Mesenchymal stem cell (in vitro differentiated cells and primary cell): Measurements from ENCODE around the gene NAA60.

Experiments used
- DNase-seq: peaks from one replicate; pipeline ENCODE4 v3.0.0-alpha.2; 2013
- H2AFZ ChIP-seq: one replicate; pipeline ENCODE4 v1.6.1; 2013; ENCODE audit warnings: low read depth, mild to moderate bottlenecking, control low read depth, inconsistent platforms, low read length, moderate library complexity
- H2AK5ac ChIP-seq: 2 replicates; pipeline ENCODE4 v1.6.1; 2013; ENCODE audit warnings: low read length, moderate library complexity, mild to moderate bottlenecking, inconsistent platforms; ENCODE audit not compliant: severe bottlenecking
- H2BK120ac ChIP-seq: one replicate; pipeline ENCODE4 v1.6.1; 2013; ENCODE audit warnings: low read depth, mild to moderate bottlenecking, inconsistent platforms, low read length, moderate library complexity
- H2BK12ac ChIP-seq, 2 experiments: one replicate each; pipeline ENCODE4 v1.6.1; 2013; ENCODE audit warnings: inconsistent platforms in 2 of 2, low read length in 2 of 2, mild to moderate bottlenecking in 2 of 2, moderate library complexity in 2 of 2, control low read depth in 1 of 2
- H2BK15ac ChIP-seq: one replicate; pipeline ENCODE4 v1.6.1; 2013; ENCODE audit warnings: mild to moderate bottlenecking, low read depth, inconsistent platforms; ENCODE audit not compliant: poor library complexity, severe bottlenecking
- H2BK5ac ChIP-seq: 2 replicates; pipeline ENCODE4 v1.6.1; 2013; ENCODE audit warnings: low read depth, mild to moderate bottlenecking, low read length, control low read depth, inconsistent platforms; ENCODE audit not compliant: poor library complexity, severe bottlenecking
- H3K14ac ChIP-seq, 2 experiments: one replicate each; pipeline ENCODE4 v1.6.1; 2013; ENCODE audit warnings: inconsistent platforms in 2 of 2, low read length in 2 of 2, control low read depth in 1 of 2, mild to moderate bottlenecking in 1 of 2, moderate library complexity in 1 of 2
- H3K18ac ChIP-seq, 2 experiments: one replicate each; pipeline ENCODE4 v1.6.1; 2013; ENCODE audit warnings: inconsistent platforms in 2 of 2, low read length in 2 of 2, control low read depth in 1 of 2, low read depth in 1 of 2, mild to moderate bottlenecking in 1 of 2
- H3K23ac ChIP-seq, 2 experiments: one replicate each; pipeline ENCODE4 v1.6.1; 2013; ENCODE audit warnings: inconsistent platforms in 2 of 2, low read length in 2 of 2, mild to moderate bottlenecking in 2 of 2, moderate library complexity in 2 of 2, control low read depth in 1 of 2
- H3K27ac ChIP-seq: 2 replicates; pipeline ENCODE4 v1.5.1; 2013; ENCODE audit warnings: mild to moderate bottlenecking, moderate library complexity, low read length, control low read depth, inconsistent platforms; ENCODE audit not compliant: poor library complexity, severe bottlenecking
- H3K27me3 ChIP-seq, 2 experiments: 2 replicates each; pipeline versions ENCODE4 v1.6.1 to v1.7.0; 2013; ENCODE audit warnings: low read length in 2 of 2, mild to moderate bottlenecking in 2 of 2, moderate library complexity in 2 of 2, control low read depth in 1 of 2, inconsistent platforms in 1 of 2; ENCODE audit not compliant: control insufficient read depth in 1 of 2, insufficient read depth in 1 of 2
- H3K36me3 ChIP-seq, 2 experiments: 2 replicates each; pipeline versions ENCODE4 v1.6.1 to v1.7.0; 2013; ENCODE audit warnings: low read length in 2 of 2, control low read depth in 1 of 2, inconsistent platforms in 1 of 2, low read depth in 1 of 2, mild to moderate bottlenecking in 1 of 2; ENCODE audit not compliant: insufficient read depth in 2 of 2, control insufficient read depth in 1 of 2
- H3K4ac ChIP-seq, 2 experiments: one replicate each; pipeline ENCODE4 v1.6.1; 2013; ENCODE audit warnings: inconsistent platforms in 2 of 2, low read length in 2 of 2, mild to moderate bottlenecking in 2 of 2, moderate library complexity in 2 of 2, control low read depth in 1 of 2, low read depth in 1 of 2
- H3K4me1 ChIP-seq: 2 replicates; pipeline ENCODE4 v1.6.1; 2013; ENCODE audit warnings: low read depth, low read length, control low read depth; ENCODE audit not compliant: control insufficient read depth, insufficient read depth
- H3K4me2 ChIP-seq: 2 replicates; pipeline ENCODE4 v1.6.1; 2013; ENCODE audit warnings: low read length, mild to moderate bottlenecking, inconsistent platforms; ENCODE audit not compliant: poor library complexity, severe bottlenecking
- H3K4me3 ChIP-seq, 2 experiments: 2 replicates each; pipeline versions ENCODE4 v1.5.1 to v1.7.0; 2013; ENCODE audit warnings: low read length in 2 of 2, mild to moderate bottlenecking in 2 of 2, control low read depth in 1 of 2, low read depth in 1 of 2; ENCODE audit not compliant: insufficient read depth in 1 of 2
- H3K79me1 ChIP-seq: replicated peaks from 2 replicates; pipeline ENCODE4 v1.6.1; 2013; ENCODE audit warnings: mild to moderate bottlenecking, control low read depth, low read length, inconsistent platforms; ENCODE audit not compliant: poor library complexity, severe bottlenecking
- H3K9ac ChIP-seq: 2 replicates; pipeline ENCODE4 v1.7.0; 2013; ENCODE audit warnings: mild to moderate bottlenecking, low read length, moderate library complexity
- H3K9me3 ChIP-seq: 2 replicates; pipeline ENCODE4 v1.7.0; 2013; ENCODE audit warnings: mild to moderate bottlenecking, low read length; ENCODE audit not compliant: control insufficient read depth
- H4K8ac ChIP-seq: one replicate; pipeline ENCODE4 v1.6.1; 2013; ENCODE audit warnings: inconsistent platforms, mild to moderate bottlenecking, low read length, moderate library complexity
- H4K91ac ChIP-seq: one replicate; pipeline ENCODE4 v1.6.1; 2013; ENCODE audit warnings: mild to moderate bottlenecking, low read length, inconsistent platforms
- WGBS: methylation state at CpG from one replicate; pipeline ENCODE4 v1.1.7; 2013; ENCODE audit warnings: mixed read lengths; 5-methylcytosine and 5-hydroxymethylcytosine counted together

NAA60 gene

DNA sequence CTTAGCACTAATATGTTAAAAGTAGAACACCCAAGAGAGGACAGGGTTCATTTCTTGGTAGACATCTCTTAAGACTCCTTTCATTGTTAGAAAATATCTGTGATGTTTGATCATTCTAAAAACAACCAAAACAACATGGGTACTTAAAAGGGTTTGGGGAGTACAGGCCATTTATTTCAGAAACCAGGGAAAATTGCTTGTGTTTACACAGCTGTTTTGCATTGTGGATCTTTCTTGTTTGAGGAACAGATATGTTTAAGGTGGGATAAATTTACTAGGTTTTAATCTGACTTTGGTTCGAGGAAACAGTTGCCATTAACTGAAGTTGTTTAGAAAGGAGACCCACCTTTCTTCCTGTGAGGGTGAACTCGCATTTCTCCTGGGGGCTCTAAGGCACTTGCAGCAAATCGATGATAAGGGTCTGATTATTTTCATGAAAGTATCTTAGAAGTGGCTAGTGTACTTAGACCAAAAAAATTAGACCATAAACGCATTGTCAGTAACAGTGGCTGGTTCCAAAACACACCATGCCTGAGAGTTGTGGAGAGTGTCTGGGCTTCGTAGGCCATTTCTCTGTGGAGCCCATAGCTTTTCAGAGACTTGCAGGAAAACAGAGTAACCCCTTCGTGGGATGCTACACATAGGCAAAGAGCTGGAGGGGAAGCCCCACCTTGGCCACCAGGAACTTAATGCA is 75.0 kb downstream of the NAA60 start:
- 91% methylated on average over 6 of the region's 6 CpGs for WGBS
- Histone ChIP-seq H3K14ac (no peak overlapping the region), H3K23ac (no peak overlapping the region), H3K27ac (no peak overlapping the region), H3K4me3 (no peak overlapping the region), H3K27me3 (no peaks in the 10 kb centered on the region), H3K4me1 (peaks cover 3% of the 10 kb centered on the region), H2BK12ac (no peak overlapping the region), H2BK5ac (no peak overlapping the region), H3K36me3 (peaks cover 33 to 80% of the 10 kb centered on the region in 2 experiments), H2AFZ (no peak overlapping the region), H3K79me1 (peaks cover 1% of the 10 kb centered on the region), H3K18ac (no peak overlapping the region), H3K9me3 (no peaks in the 10 kb centered on the region), H2BK15ac (no peak overlapping the region), H4K8ac (no peak overlapping the region), H3K4me2 (no peak overlapping the region), H2BK120ac (no peak overlapping the region), H2AK5ac (no peak overlapping the region), H3K4ac (no peak overlapping the region), H4K91ac (no peak overlapping the region), H3K9ac (no peak overlapping the region)
- no peak for DNase-seq

DNA sequence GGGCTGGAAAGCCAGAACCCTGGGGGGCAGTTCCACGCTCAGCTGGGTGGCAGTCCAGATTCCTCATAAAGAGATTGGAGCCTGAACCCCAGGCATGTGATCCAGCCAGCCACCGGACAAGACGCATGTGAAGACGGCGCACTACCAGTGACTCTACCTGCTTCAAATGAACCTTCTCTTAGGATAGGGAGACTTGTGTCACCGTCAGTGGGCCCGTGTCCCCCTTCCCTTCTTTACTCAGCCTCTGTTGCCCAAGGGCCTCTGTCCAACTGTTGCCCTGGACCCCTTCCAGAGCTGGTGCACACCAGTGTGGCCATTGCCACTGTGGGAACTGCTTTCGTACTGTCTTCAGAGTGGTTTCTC is 75.5 kb downstream of the NAA60 start:
- no peak overlapping the region for H3K4me2 ChIP-seq
- H2AK5ac ChIP-seq: no peak overlapping the region
- no peak overlapping the region for H3K4me3 ChIP-seq
- H3K4me1 ChIP-seq: peaks cover 3% of the 10 kb centered on the region
- H3K36me3 ChIP-seq: peaks cover 38 to 80% of the 10 kb centered on the region in 2 experiments
- no peak overlapping the region for H4K8ac ChIP-seq
- 98% methylated on average over 8 of the region's 8 CpGs for WGBS
- no peaks in the 10 kb centered on the region for H3K9me3 ChIP-seq
- H3K27me3 ChIP-seq: no peaks in the 10 kb centered on the region
- no peak overlapping the region for H3K9ac ChIP-seq
- no peak overlapping the region for H3K23ac ChIP-seq
- H2BK120ac ChIP-seq: no peak overlapping the region
- H3K79me1 ChIP-seq: peaks cover 1% of the 10 kb centered on the region
- no peak overlapping the region for H3K14ac ChIP-seq
- H2BK15ac ChIP-seq: no peak overlapping the region
- H2BK5ac ChIP-seq: no peak overlapping the region
- no peak overlapping the region for H2BK12ac ChIP-seq
- H3K18ac ChIP-seq: no peak overlapping the region
- H3K27ac ChIP-seq: no peak overlapping the region
- no peak overlapping the region for H2AFZ ChIP-seq
- H3K4ac ChIP-seq: no peak overlapping the region
- no peak for DNase-seq
- H4K91ac ChIP-seq: no peak overlapping the region

DNA sequence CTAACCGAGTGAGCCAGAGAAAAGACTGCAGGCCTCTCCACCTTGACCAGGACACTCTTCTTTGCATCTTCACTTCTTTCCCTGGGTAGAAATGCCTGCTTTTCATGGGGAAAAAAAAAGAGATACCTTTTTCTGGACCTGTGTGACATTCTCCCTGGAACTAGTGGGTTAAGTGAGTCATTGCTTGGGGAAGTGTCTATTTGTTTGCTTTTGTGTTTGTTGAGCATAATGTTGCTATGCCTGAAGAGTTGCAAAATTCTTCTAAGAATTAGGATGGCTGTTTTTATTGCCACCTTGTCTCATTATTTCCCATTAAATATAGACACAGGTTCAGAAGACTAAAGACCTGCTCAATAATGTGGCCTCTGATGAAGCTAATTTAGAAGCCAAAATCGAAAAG is 76.1 kb downstream of the NAA60 start:
- Histone ChIP-seq H3K9ac (no peak overlapping the region), H3K27ac (no peak overlapping the region), H2BK15ac (no peak overlapping the region), H3K27me3 (no peaks in the 10 kb centered on the region), H3K4me2 (no peak overlapping the region), H3K9me3 (no peaks in the 10 kb centered on the region), H3K23ac (no peak overlapping the region), H3K79me1 (peaks cover 1% of the 10 kb centered on the region), H3K4ac (no peak overlapping the region), H2BK120ac (no peak overlapping the region), H2AFZ (no peak overlapping the region), H4K91ac (no peak overlapping the region), H2BK5ac (no peak overlapping the region), H4K8ac (no peak overlapping the region), H2BK12ac (no peak overlapping the region), H3K36me3 (peaks cover 37 to 78% of the 10 kb centered on the region in 2 experiments), H3K18ac (no peak overlapping the region), H3K14ac (no peak overlapping the region), H3K4me1 (peaks cover 2% of the 10 kb centered on the region), H2AK5ac (no peak overlapping the region), H3K4me3 (no peak overlapping the region)
- 97% methylated on average over 2 of the region's 2 CpGs for WGBS
- peak; percentile 44 for DNase-seq

DNA sequence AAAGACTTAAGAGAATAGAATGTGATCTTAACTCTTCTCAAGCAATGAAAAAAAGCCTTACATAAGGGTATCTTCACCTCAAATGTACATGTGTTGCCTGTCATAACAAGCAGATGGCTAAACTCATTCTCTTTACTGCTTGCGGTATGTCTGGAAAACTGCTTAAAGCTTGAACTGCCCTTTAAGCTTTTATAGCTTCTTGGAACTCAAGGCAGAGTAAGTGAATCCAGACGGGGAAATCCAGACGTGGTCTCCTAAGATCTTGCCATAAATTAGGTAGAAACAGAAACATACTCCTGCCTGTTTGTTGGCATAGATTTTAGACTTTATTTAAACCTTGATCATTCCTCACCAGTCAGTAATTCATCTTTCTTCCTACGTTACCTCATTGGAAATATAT is 76.9 kb downstream of the NAA60 start:
- Histone ChIP-seq H2BK5ac (no peak overlapping the region), H3K9ac (no peak overlapping the region), H3K14ac (no peak overlapping the region), H3K4me3 (no peak overlapping the region), H3K27me3 (no peaks in the 10 kb centered on the region), H3K36me3 (peaks cover 37 to 78% of the 10 kb centered on the region in 2 experiments), H3K27ac (no peak overlapping the region), H2BK120ac (no peak overlapping the region), H4K8ac (no peak overlapping the region), H2AK5ac (no peak overlapping the region), H3K4me1 (peaks cover 2% of the 10 kb centered on the region), H3K9me3 (no peaks in the 10 kb centered on the region), H4K91ac (no peak overlapping the region), H2BK15ac (no peak overlapping the region), H2BK12ac (no peak overlapping the region), H3K79me1 (peaks cover 1% of the 10 kb centered on the region), H3K18ac (no peak overlapping the region), H3K4me2 (no peak overlapping the region), H3K23ac (no peak overlapping the region), H2AFZ (no peak overlapping the region), H3K4ac (no peak overlapping the region)
- peak; percentile 40 for DNase-seq
- 45% methylated on average over 4 of the region's 4 CpGs for WGBS
